Measurements from ENCODE around the gene ATP6V1D. TPM values are rescaled to one million over a fixed set of nuclear protein-coding genes. Genes with fewer than 3 reads are reported as not detected.
"Not testable (repeated sequence)": the region's sequence is repeated elsewhere in the genome, so short reads cannot be mapped to it uniquely, and the experiment has no call there.

Gene ATP6V1D
- total RNA-seq, 4 donors from 2014 or later, result 61.2 to 82.7 (median 73.1) TPM

DNA sequence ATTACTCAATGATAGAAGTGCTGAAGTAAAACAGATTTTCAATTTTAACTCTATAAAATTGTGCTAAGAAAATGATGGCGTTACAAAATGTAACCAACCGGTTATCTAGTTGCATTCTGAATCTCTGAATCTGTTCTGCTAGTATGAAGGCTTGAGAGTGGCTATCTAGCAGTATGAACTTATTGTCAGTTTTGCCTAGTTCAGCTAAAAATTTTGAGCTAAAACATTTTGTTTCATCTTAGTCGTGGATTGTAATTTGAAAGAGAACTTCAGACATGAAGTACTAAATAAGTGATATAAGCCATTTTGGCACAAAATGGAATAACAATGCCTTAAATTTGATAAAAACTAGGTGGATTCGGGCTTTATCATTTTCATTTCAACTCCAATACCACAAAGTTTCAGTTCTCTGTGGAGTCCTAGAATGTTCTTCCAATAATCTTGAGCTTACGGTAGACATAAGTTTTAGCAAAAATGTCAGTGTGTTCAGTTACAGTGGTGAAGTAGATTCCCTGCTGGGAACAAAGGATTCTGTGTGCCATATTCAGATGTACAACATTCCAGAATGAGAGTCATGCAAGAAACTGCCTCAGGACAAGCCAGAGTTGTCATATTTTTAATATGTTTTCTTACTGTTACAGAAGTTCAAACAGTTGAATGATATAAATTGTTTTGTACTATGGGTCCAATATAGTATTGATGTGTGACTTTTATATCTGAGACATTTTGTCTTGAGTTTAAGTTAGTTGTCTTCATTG is 28.1 kb downstream of the ATP6V1D start:
- no peak for TF ChIP-seq CTCF (IDR thresholded peaks at IDR 0.05)
- ATAC-seq (ENCODE audit: low FRiP score), result no peak
- DNase-seq (ENCODE audit: low spot score), result no peak

DNA sequence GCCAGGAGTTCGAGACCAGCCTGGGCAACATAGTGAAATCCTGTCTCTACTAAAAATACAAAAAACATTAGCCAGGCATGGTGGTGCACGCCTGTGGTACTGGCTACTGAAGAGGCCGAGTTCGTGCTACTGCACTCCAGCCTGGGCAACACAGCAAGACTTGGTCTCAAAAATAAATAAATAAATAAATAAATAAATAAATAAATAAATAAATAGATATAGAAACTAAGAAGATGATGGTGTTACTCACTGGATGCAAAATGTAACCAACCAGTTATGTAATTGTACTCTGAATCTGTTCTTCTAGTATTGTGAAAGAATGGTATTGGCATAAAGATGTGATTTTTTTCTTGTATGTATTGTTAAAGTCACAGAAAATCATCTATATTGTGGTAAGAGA is 29.9 kb downstream of the ATP6V1D start:
- ATAC-seq (ENCODE audit: low FRiP score); DNase-seq (ENCODE audit: low spot score): not testable (repeated sequence)

DNA sequence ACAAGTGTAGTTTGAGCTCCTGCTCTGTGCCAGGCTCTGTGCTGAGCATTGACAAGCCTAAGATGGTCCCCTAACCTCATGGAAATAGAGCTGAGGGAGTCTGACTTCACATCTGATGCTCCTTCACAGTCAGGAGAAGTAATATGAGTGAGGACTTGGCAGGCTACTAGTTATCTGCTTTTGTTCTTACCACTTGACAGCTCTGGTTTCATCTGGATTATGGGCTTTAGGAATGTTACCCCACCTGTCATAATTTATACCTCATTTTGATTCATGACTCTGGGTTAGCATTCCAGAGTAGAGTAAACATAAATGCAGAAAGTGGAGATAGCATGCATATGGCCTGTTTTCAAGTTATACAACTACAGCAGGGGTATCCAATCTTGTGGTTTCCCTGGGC is 40.5 kb downstream of the ATP6V1D start:
- no peak for ATAC-seq (ENCODE audit: low FRiP score)
- DNase-seq (ENCODE audit: low spot score), result no peak
- no peak for TF ChIP-seq CTCF (IDR thresholded peaks at IDR 0.05)

- no peak for DNase-seq (ENCODE audit: low spot score)
- no peak for TF ChIP-seq CTCF (IDR thresholded peaks at IDR 0.05)
- no peak for ATAC-seq (ENCODE audit: low FRiP score)
Measured at GRCh38 chr14:67317822-67318221, 41.8 kb downstream of the ATP6V1D start.

- no peak for TF ChIP-seq CTCF (IDR thresholded peaks at IDR 0.05)
- DNase-seq (ENCODE audit: low spot score) (no peak), ATAC-seq (ENCODE audit: low FRiP score) (no peak)
Measured at GRCh38 chr14:67313153-67313552, 46.5 kb downstream of the ATP6V1D start.

DNA sequence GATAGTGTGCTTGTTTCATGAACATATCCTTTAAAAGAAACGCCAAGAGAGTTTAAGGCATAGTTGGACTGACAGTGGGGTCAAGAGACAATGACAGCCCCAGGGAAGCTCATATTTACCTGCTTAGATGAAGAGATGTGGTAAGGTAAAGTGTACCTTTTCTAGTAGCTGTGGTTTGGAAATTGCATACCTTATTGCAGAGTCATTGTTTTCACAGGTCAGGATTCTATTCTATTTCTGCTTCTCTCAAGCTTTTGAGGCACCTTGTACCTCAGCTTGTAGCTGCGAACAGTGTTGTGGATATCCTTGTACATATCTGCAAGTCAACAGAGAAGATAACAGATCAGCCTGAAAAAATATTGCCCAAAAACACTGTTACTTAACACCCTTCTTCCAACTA is 47.7 kb downstream of the ATP6V1D start:
- ATAC-seq (ENCODE audit: low FRiP score), result no peak
- DNase-seq (ENCODE audit: low spot score), result no peak
- TF ChIP-seq CTCF (IDR thresholded peaks at IDR 0.05), result no peak

Small RNA genes lying within 50 kb of the gene (small RNA-seq; reads per million reads assigned to genes)
- not detected for gene RF00019

Other genes starting within 250 kb of the ATP6V1D start
- under 1 TPM in 1 of 4 donors, not detected in 3; 0.31 TPM for gene GARIN2, start 170.4 kb downstream of the ATP6V1D start, total RNA-seq
- 10 to 100 TPM; 14.9 to 18.2 (median 15.3) TPM for gene PALS1, start 118.4 kb downstream of the ATP6V1D start, total RNA-seq
- gene EIF2S1, start 524 bp upstream of the ATP6V1D start, total RNA-seq, result 100 to 1,000 TPM in 2 of 4 donors, 10 to 100 TPM in 2; 43.0 to 150 (median 89.6) TPM
- 1 to 10 TPM in 3 of 4 donors, not detected in 1; 1.8 to 4.5 (median 3.4) TPM for gene PLEK2, start 52.4 kb upstream of the ATP6V1D start, total RNA-seq
- gene TMEM229B, start 128.9 kb upstream of the ATP6V1D start, total RNA-seq, result 1 to 10 TPM in 2 of 4 donors, under 1 TPM in 2; 0.84 to 6.6 (median 1.3) TPM
- 1 to 10 TPM; 1.7 to 7.5 (median 5.5) TPM for gene PLEKHH1, start 173.5 kb upstream of the ATP6V1D start, total RNA-seq
- gene PIGH, start 240.5 kb upstream of the ATP6V1D start, total RNA-seq, result 10 to 100 TPM; 16.0 to 27.7 (median 24.9) TPM

All from omental fat pad (tissue), 4 donors.